GM18511 (cell line): ENCODE data around the gene OR5M8.

Source experiments
- ATAC-seq: cut with Tn5 transposase; IDR thresholded peaks from one replicate; pipeline ENCODE4 v1.9.1; 2021; ENCODE audit warnings: mild to moderate bottlenecking, moderate library complexity; ENCODE audit not compliant: unreplicated experiment

Gene OR5M8

DNA sequence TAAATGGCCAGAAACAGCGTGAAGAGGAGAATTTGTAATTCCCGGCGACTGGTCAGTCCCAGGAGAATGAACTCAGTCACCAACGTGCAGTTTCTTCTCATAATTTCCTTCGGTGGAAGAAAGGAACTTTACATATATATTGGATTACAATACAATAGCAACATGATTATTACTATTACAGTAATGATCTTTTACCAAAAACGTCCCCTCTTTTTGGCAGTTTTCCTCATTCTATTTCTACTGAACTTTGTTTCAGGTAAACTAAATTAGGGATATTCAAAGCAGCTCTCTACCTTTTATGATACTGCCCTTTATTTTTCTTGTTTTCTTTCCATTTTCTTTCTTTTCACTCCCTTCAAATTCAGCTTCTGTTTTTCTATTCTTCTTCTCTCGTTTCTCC lies at the start of gene OR5M8:
OR5M8 (minus strand) TSS at position 101 of the 400 bp plus-strand sequence; CDS start at position 101, 0 bp downstream.
- ATAC-seq = no peak

DNA sequence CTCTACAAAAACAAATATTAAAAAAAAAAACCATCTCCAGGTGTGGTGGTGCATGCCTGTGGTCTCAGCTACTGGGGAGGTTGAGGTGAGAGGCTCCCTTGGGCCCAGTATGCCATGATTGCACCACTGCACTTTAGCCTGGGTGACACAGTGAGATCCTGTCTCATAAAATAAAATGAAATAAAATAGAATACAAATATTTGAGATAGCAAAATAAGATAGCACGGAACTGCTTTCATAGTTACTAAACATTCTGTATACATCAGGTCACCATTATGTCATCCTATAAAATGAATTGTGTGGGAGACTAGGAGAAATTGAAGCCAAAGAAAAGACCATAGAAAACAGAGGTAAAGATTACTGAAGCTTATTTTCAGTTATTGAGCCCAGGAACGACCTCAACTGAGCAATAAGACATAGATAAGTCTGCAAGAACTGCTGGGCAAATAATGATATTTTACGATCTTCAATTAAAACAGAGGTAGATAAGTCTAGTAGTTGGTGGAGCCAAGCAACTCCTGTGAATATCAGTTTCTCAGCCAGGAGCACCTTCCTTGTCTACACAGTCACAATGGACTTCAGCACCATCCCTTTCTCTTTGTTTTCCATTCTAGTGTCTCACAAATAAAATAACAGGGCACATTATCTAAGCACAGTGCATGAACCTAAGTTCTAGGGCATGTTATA lies 42.0 kb upstream of the OR5M8 start:
- no peak for ATAC-seq

GRCh38 chr11:56531856-56532255 lies 40.7 kb upstream of the OR5M8 start:
- no peak for ATAC-seq

GRCh38 chr11:56522008-56522407 lies 30.8 kb upstream of the OR5M8 start:
- ATAC-seq = no peak

DNA sequence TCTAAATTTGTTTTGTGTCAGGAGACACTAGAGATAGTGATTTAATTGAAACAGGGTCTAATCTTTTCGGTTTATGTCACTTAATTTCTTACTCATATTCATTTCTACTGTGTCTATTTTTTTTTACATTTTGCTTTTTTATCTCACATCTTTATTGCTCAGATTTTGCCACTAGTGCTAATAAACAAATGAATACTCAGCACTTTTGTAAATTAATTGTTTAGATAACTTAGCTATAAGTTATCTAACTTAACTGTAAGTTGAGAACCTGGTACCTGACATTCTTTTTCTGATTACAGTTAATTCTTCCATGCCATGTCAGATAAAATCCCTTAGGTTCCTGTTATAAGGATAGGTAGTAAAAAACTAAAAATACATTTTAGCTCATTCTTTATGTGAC lies 22.1 kb upstream of the OR5M8 start:
- ATAC-seq = no peak

- no peak for ATAC-seq
Observed at GRCh38 chr11:56509439-56509838, 18.3 kb upstream of the OR5M8 start.

DNA sequence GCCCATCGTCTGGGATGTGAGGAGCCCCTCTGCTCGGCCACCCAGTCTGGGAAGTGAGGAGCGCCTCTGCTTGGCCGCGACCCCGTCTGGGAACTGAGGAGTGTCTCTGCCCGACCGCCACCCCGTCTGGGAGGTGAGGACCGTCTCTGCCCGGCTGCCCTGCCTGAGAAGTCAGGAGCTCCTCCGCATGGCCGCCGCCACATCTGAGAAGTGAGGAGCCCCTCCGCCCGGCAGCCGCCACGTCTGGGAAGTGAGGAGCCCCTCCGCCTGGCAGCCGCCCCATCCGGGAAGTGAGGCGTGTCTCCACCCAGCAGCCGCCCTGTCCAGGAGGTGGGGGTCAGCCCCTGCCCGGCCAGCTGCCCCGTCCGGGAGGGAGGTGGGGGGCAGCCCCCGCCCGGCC lies 5.8 kb upstream of the OR5M8 start:
- ATAC-seq = no peak

DNA sequence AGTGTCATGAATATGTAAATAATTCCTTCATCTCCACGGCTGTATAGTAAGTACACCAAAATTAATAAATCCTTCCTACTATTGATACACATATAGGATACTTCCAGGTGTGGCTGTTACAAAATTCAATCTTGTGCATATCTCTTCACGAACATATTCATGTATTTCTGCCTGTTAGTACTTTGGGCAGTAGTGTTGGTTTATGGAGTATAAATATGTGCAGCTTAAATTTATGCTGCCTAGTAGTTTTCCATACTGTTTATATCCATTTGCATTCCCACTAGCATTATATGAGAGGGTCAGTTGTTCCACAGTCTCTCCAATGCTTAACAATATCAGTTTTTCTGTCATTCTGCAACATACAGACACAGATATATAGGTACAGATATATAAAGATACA lies 3.9 kb upstream of the OR5M8 start:
- ATAC-seq = no peak

- no peak for ATAC-seq
Observed at GRCh38 chr11:56486801-56487200, 4.4 kb downstream of the OR5M8 start.

DNA sequence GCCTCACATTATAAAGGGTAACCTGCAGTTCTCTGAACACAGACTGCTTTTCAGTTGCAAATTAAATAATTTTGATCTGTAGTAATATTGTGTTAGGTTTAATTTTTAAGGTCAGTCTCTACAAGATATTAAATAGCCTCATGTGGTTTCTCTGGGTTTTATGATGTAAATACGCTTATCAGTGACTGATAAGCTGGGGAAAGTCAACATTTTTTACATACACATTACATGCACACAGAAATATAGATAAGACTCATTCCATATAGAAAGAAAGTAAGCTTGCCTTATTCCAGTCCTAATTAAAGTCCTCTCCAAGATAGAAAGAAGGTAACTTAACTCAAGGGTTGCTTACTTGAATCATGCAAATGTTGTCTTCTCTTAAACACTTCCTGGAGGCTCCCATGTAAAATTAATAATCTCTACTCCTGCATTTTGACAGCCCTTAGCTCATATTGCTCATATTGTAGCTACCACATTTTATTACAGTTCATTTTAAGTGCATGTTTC lies 16.4 kb downstream of the OR5M8 start:
- no peak for ATAC-seq

DNA sequence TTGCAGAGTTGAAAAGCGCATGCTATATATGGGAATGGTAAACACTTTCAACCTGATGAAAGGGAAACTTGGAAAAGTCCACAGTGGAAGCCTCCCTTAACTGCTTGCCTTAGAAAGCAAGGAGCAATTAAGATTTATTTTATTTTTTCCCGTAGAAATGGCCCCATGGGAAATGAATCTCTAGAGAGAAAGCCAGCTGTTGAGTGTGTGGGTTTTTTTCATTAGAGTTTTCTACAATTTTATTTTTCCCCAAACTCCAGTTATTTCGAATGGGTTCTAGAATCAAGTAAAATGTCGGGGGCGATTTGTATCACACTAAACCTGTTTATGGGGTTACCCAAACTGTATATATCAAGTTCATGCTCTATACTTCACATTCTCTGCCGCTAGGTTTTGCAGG lies 17.9 kb downstream of the OR5M8 start, which contains the start of gene OR5M3:
OR5M3 (minus strand) TSS at position 101 of the 400 bp plus-strand sequence. CDS start 2,855 bp downstream, outside the sequence.
- ATAC-seq = no peak

GRCh38 chr11:56457076-56457475 lies 34.1 kb downstream of the OR5M8 start:
- no peak for ATAC-seq

DNA sequence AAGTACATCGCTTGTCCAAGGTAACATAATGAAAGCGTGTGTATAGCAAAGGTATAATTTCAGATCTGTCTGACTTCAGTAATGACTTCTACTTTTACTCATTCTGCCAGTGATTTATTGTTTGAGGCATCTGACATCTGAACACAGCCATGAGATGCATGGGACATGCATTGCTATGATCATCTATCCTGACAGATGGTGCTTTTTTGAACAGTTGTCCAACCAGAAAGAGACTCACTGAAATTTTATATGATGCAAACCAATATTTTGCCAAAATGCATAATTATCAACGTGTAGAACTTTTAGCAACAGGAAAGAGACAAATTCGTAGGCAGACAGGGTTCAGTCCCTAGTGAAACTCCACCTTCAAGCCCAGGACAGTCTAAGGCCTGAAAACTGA lies 37.6 kb downstream of the OR5M8 start:
- no peak for ATAC-seq
